ENCODE data around the gene EFCAB9.

Gene EFCAB9

GRCh38 chr5:172245046-172245445 lies 51.1 kb downstream of the EFCAB9 start:
- DNase-seq = no peak

- no peak for DNase-seq
Observed at GRCh38 chr5:172245703-172246125, 51.7 kb downstream of the EFCAB9 start.

- DNase-seq = no peak
Observed at GRCh38 chr5:172248637-172249036, 54.7 kb downstream of the EFCAB9 start.

- DNase-seq = no peak
Observed at GRCh38 chr5:172251419-172251818, 57.4 kb downstream of the EFCAB9 start.

GRCh38 chr5:172252501-172252900 lies 58.5 kb downstream of the EFCAB9 start:
- DNase-seq = no peak

Data from fibroblast of skin of back (primary cell).